Tibial nerve (tissue), 3 donors: ENCODE results near the gene SPECC1.

Experiments
- CTCF ChIP-seq, 5 experiments: fragments of 200-600 bp in 3 of 5; fragments of 450-650 bp in 2 of 5; sonication (generic) in 3 of 5; IDR thresholded peaks; one replicate each; pipeline ENCODE4 v1.5.1; 2016 to 2019; ENCODE audit warnings: antibody characterized with exemption in 5 of 5, mild to moderate bottlenecking in 3 of 5, moderate library complexity in 2 of 5
- POLR2A ChIP-seq, 2 donors: fragments of 450-650 bp; IDR thresholded peaks; one replicate each; pipeline ENCODE4 v1.6.1; 2017; ENCODE audit warnings: antibody characterized with exemption in 2 of 2, mild to moderate bottlenecking in 2 of 2, moderate library complexity in 2 of 2

- no peak for TF ChIP-seq CTCF (IDR thresholded peaks at IDR 0.05)
- no peak for TF ChIP-seq POLR2A (IDR thresholded peaks at IDR 0.05)
Measured at GRCh38 chr17:19973156-19973555, 36.0 kb upstream of the SPECC1 start.
